HepG2 (cell line): ENCODE data around the gene RERE. TPM values are rescaled to one million over a fixed set of nuclear protein-coding genes. Genes with fewer than 3 reads are reported as not detected.
A peak's percentile ranks its signal among the peaks of the same experiment; 100 is the strongest.

Source experiments
- ATAC-seq: fragments of 200-7000 bp; cut with Tn5 transposase; 3 replicates; pipeline ENCODE4 v1.9.1; 2020; ENCODE audit warnings: mild to moderate bottlenecking, moderate library complexity
- BruUV-seq: library from RNA; stranded (reverse); fragments of 400-500 nt; replicated peaks from 2 replicates; lab custom pipeline; 2021; lab: Mats Ljungman, UMichigan
- CTCF ChIA-PET: fragments of 300-600 bp; formaldehyde crosslinking; extraction: SDS; loops from one replicate; lab custom pipeline; 2021; ENCODE audit warnings: low total read pairs, inconsistent platforms, low intra/inter-chr PET ratio; lab: Yijun Ruan, JAX
- POLR2A ChIA-PET: fragments of 350-600 bp; sonication (Branson Sonifier 250); formaldehyde crosslinking; loops from one replicate; lab custom pipeline; 2020; ENCODE audit warnings: antibody characterized with exemption, inconsistent platforms; lab: Yijun Ruan, JAX
- DNase-seq: peaks from one replicate; pipeline ENCODE4 v3.0.0-alpha.2; 2015; ENCODE audit warnings: low spot score
- FAIRE-seq: peaks from 3 replicates; lab custom pipeline; 2011; peaks lifted over from hg19 to GRCh38; lab: Jason Lieb, UNC
- H2AFZ ChIP-seq: one replicate; pipeline ENCODE4 v1.6.1; 2011; ENCODE audit warnings: low read length, inconsistent platforms
- H3K27ac ChIP-seq: fragments of 300-600 bp; 3 replicates; pipeline ENCODE4 v1.8.0; 2011; ENCODE audit warnings: mixed run types, mild to moderate bottlenecking, mixed read lengths, low read length, inconsistent platforms; ENCODE audit not compliant: insufficient read depth; ENCODE audit errors: extremely low read length
- H3K27me3 ChIP-seq, 2 experiments: fragments of 200-600 bp in 1 of 2; 2 replicates in 1 of 2; 3 replicates in 1 of 2; pipeline versions ENCODE4 v1.6.0 to v1.8.0; 2011; ENCODE audit warnings: low read length in 2 of 2, mild to moderate bottlenecking in 2 of 2, moderate library complexity in 2 of 2, inconsistent platforms in 1 of 2; ENCODE audit not compliant: insufficient read depth in 2 of 2, control insufficient read depth in 1 of 2
- H3K36me3 ChIP-seq, 2 experiments: fragments of 200-600 bp in 1 of 2; replicated peaks in 1 of 2; 2 replicates in 1 of 2; 3 replicates in 1 of 2; pipeline versions ENCODE4 v1.5.1 to v1.8.0; 2011; ENCODE audit warnings: low read length in 2 of 2, inconsistent platforms in 1 of 2; ENCODE audit not compliant: insufficient read depth in 2 of 2, control insufficient read depth in 1 of 2
- H3K4me1 ChIP-seq: 2 replicates; pipeline ENCODE4 v1.5.1; 2012; ENCODE audit warnings: low read length, inconsistent platforms; ENCODE audit not compliant: insufficient read depth
- H3K4me2 ChIP-seq: 2 replicates; pipeline ENCODE4 v1.6.0; 2011; ENCODE audit warnings: low read depth, low read length, inconsistent platforms
- H3K4me3 ChIP-seq, 3 experiments: fragments of 200-600 bp in 1 of 3; sonication (generic), shearing (Covaris generic) in 1 of 3; replicated peaks in 1 of 3; 2 replicates each; pipeline ENCODE4 v1.5.1; 2011 to 2016; ENCODE audit warnings: low read length in 3 of 3, inconsistent platforms in 2 of 3, low read depth in 2 of 3, mild to moderate bottlenecking in 2 of 3, control low read depth in 1 of 3, mixed read lengths in 1 of 3; ENCODE audit not compliant: insufficient read depth in 1 of 3
- H3K79me2 ChIP-seq: one replicate; pipeline ENCODE4 v1.6.1; 2011; ENCODE audit warnings: low read length, inconsistent platforms; ENCODE audit not compliant: insufficient read depth
- H3K9ac ChIP-seq: 2 replicates; pipeline ENCODE4 v1.6.0; 2011; ENCODE audit warnings: mild to moderate bottlenecking, low read depth, low read length, inconsistent platforms; ENCODE audit not compliant: insufficient read depth
- H3K9me3 ChIP-seq: 2 replicates; pipeline ENCODE4 v1.5.1; 2012; ENCODE audit warnings: mild to moderate bottlenecking, low read length
- H4K20me1 ChIP-seq: 2 replicates; pipeline ENCODE4 v1.6.0; 2011; ENCODE audit warnings: inconsistent platforms, mild to moderate bottlenecking, low read length, moderate library complexity; ENCODE audit not compliant: insufficient read depth
- AGO2 ChIP-seq: fragments of 200-400 bp; formaldehyde crosslinking; optimal IDR thresholded peaks from 2 replicates; pipeline ENCODE3; 2017; ENCODE audit warnings: mild to moderate bottlenecking, low read depth, low read length, moderate library complexity
- CCAR2 ChIP-seq: fragments of 200-400 bp; formaldehyde crosslinking; optimal IDR thresholded peaks from 2 replicates; pipeline ENCODE3; 2018; ENCODE audit warnings: low read depth, mild to moderate bottlenecking, low read length, moderate library complexity
- RFXANK ChIP-seq: IDR thresholded peaks from 2 replicates; pipeline ENCODE4 v1.6.1; 2016
- ZNF572 ChIP-seq: sonication (generic); formaldehyde crosslinking; IDR thresholded peaks from 2 replicates; pipeline ENCODE4 v1.5.1; 2020; ENCODE audit warnings: mild to moderate bottlenecking, missing genetic modification reagents
- ZNF574 ChIP-seq: sonication (generic); formaldehyde crosslinking; IDR thresholded peaks from 2 replicates; pipeline ENCODE4 v1.4.0; 2020; ENCODE audit warnings: missing genetic modification reagents
- WGBS: methylation state at CpG from one replicate; pipeline ENCODE4 v1.1.6; 2017; ENCODE audit warnings: low lambda C conversion rate; 5-methylcytosine and 5-hydroxymethylcytosine counted together
- in situ Hi-C: cut with HindIII; loops from 2 replicates; pipeline ENCODE4 v1.10.0; 2017; ENCODE audit warnings: low pct_unique_long_range_greater_than_20kb; ENCODE audit not compliant: extremely low pct_ligation_motif_present
- intact Hi-C: fragments of 100-400 bp; cut with micrococcal nuclease; formaldehyde crosslinking; loops from one replicate; pipeline ENCODE4 v1.10.0; 2022; ENCODE audit not compliant: unreplicated experiment
- polyA plus RNA-seq, 8 experiments: library from polyadenylated mRNA; depleted of rRNA in 3 of 8; stranded (reverse) in 7 of 8; unstranded in 1 of 8; fragments of >200 nt; fragmentation: Illumina TruSeq in 4 of 8; extraction: Trizol in 4 of 8; gene quantifications; 2 replicates each; pipeline versions ENCODE4 v1.2.1 to v1.2.3, GENCODE V29; 2011 to 2016; ENCODE audit warnings: low read depth in 4 of 8, missing spikeins in 1 of 8, mixed read lengths in 1 of 8; ENCODE audit not compliant: insufficient read depth in 1 of 8
- total RNA-seq, 5 experiments: library from RNA; depleted of rRNA; stranded (reverse); fragments of >200 nt; fragmentation: Illumina TruSeq; extraction: Trizol; gene quantifications; 2 replicates each; pipeline ENCODE4 v1.2.3, GENCODE V29; 2016; ENCODE audit warnings: low read depth in 1 of 5
- TF ChIP-seq, protein P1 (sequence below): sonication (generic); formaldehyde crosslinking; conservative IDR thresholded peaks from 2 replicates; pipeline ENCODE4 v1.8.0; 2022; ENCODE audit warnings: mild to moderate bottlenecking, moderate library complexity, missing genetic modification reagents
- TF ChIP-seq, protein P2 (sequence below): sonication (generic); formaldehyde crosslinking; IDR thresholded peaks from 2 replicates; pipeline ENCODE4 v1.8.0; 2022; ENCODE audit warnings: low read depth, missing genetic modification reagents

Gene RERE
- total and polyA plus RNA-seq, 2 of the 13 experiments (the other 11 are each of a cell fraction or from before 2014, with no cell fraction given): 18.3 to 21.9 TPM

- peak; percentile 67 for TF ChIP-seq ZNF574 (CRISPR knock-in tag)
- no peak for TF ChIP-seq AGO2
These were observed 502.8 kb downstream of the RERE start (continued) for GRCh38 chr1:8314346-8315280.

- H3K36me3 ChIP-seq: no peaks in the 10 kb centered on the region; a peak in 1 of 5 replicates
- FAIRE-seq: no peak
- H3K9ac ChIP-seq: no peak overlapping the region
- CTCF ChIA-PET: interaction anchor here (1.0 to 3.6 kb wide), 5 partner anchors 72 to 337 kb away, joined by 3 to 40 read pairs (median 14); no protein-coding TSS in a partner anchor
- TF ChIP-seq CCAR2 (no peak), ZNF572 (CRISPR knock-in tag) (no peak), RFXANK (no peak)
- TF ChIP-seq, protein P1, sequence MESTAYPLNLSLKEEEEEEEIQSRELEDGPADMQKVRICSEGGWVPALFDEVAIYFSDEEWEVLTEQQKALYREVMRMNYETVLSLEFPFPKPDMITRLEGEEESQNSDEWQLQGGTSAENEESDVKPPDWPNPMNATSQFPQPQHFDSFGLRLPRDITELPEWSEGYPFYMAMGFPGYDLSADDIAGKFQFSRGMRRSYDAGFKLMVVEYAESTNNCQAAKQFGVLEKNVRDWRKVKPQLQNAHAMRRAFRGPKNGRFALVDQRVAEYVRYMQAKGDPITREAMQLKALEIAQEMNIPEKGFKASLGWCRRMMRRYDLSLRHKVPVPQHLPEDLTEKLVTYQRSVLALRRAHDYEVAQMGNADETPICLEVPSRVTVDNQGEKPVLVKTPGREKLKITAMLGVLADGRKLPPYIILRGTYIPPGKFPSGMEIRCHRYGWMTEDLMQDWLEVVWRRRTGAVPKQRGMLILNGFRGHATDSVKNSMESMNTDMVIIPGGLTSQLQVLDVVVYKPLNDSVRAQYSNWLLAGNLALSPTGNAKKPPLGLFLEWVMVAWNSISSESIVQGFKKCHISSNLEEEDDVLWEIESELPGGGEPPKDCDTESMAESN: no peak
- TF ChIP-seq, protein P2, sequence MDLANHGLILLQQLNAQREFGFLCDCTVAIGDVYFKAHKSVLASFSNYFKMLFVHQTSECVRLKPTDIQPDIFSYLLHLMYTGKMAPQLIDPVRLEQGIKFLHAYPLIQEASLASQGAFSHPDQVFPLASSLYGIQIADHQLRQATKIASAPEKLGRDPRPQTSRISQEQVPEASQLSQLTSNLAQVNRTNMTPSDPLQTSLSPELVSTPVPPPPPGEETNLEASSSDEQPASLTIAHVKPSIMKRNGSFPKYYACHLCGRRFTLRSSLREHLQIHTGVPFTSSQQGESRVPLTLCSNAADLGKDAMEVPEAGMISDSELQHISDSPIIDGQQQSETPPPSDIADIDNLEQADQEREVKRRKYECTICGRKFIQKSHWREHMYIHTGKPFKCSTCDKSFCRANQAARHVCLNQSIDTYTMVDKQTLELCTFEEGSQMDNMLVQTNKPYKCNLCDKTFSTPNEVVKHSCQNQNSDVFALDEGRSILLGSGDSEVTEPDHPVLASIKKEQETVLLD (CRISPR knock-in tag): no peak
- TF ChIP-seq, all 625 proteins: peak for 0
- ATAC-seq (no peak), DNase-seq (no peak)
- Histone ChIP-seq H3K4me2 (no peak overlapping the region), H3K27me3 (0 out of 5 replicates have a peak, but pooled peaks cover 0 to under 1% of the 10 kb centered on the region in 2 experiments), H3K27ac (no peak overlapping the region), H3K79me2 (peaks cover 10% of the 10 kb centered on the region), H3K4me3 (no peak overlapping the region), H4K20me1 (no peaks in the 10 kb centered on the region), H3K4me1 (peaks cover 71% of the 10 kb centered on the region), H2AFZ (no peak overlapping the region), H3K9me3 (no peaks in the 10 kb centered on the region)
- in situ Hi-C loops (loop anchor here (5.0 to 10.0 kb wide), 2 partner anchors 298 to 331 kb away; no protein-coding TSS in a partner anchor), intact Hi-C loops (loop anchor here (5.0 to 10.0 kb wide), 2 partner anchors 56 to 118 kb away; no protein-coding TSS in a partner anchor)
- no TSS peak for BruUV-seq
- 91% methylated on average over 6 of the region's 6 CpGs for WGBS
- POLR2A ChIA-PET: interaction anchor here (1.0 to 4.0 kb wide), 3 partner anchors 72 to 295 kb away, joined by 3 to 54 read pairs (median 3); no protein-coding TSS in a partner anchor
These were observed 504.2 kb downstream of the RERE start for GRCh38 chr1:8313231-8313630.
